Kidney (tissue), 14 donors: Measurements from ENCODE around the gene COMMD7. TPM values are rescaled to one million over a fixed set of nuclear protein-coding genes. Genes with fewer than 3 reads are reported as not detected.

ENCODE experiments used
- DNase-seq, 5 donors: peaks; one replicate each; pipeline ENCODE4 v3.0.0-alpha.2; 2013 to 2020
- FAIRE-seq: peaks from 2 replicates; lab custom pipeline; 2012; peaks lifted over from hg19 to GRCh38; lab: Jason Lieb, UNC
- H3K27ac ChIP-seq, 2 donors: one replicate each; pipeline ENCODE4 v1.7.0; 2013; ENCODE audit warnings: low read depth in 2 of 2, low read length in 2 of 2, inconsistent platforms in 1 of 2
- H3K27me3 ChIP-seq: one replicate; pipeline ENCODE4 v1.7.1; 2013; ENCODE audit warnings: low read length, inconsistent platforms; ENCODE audit not compliant: control insufficient read depth, insufficient read depth
- H3K36me3 ChIP-seq, 3 donors: one replicate each; pipeline versions ENCODE4 v1.7.0 to v1.7.1; 2013; ENCODE audit warnings: low read length in 3 of 3, control low read depth in 1 of 3, inconsistent platforms in 1 of 3; ENCODE audit not compliant: insufficient read depth in 3 of 3, control insufficient read depth in 2 of 3
- H3K4me1 ChIP-seq, 3 donors: one replicate each; pipeline versions ENCODE4 v1.7.0 to v1.7.1; 2013; ENCODE audit warnings: low read length in 3 of 3, inconsistent platforms in 1 of 3, low read depth in 1 of 3; ENCODE audit not compliant: control insufficient read depth in 2 of 3, insufficient read depth in 2 of 3
- H3K4me3 ChIP-seq, 3 donors: one replicate each; pipeline versions ENCODE4 v1.7.0 to v1.8.1; 2013; ENCODE audit warnings: low read length in 3 of 3, control low read depth in 1 of 3, inconsistent platforms in 1 of 3
- H3K9ac ChIP-seq, 3 donors: one replicate each; pipeline versions ENCODE4 v1.7.0 to v1.7.1; 2013; ENCODE audit warnings: low read length in 3 of 3, control low read depth in 1 of 3, inconsistent platforms in 1 of 3
- H3K9me3 ChIP-seq, 3 donors: one replicate each; pipeline versions ENCODE4 v1.7.0 to v1.7.1; 2013; ENCODE audit warnings: low read length in 3 of 3, control low read depth in 1 of 3, inconsistent platforms in 1 of 3; ENCODE audit not compliant: control insufficient read depth in 2 of 3, insufficient read depth in 1 of 3
- intact Hi-C: fragments of 100-400 bp; cut with DNase I; formaldehyde crosslinking; loops from one replicate; pipeline ENCODE4 v1.11.1; 2022
- polyA plus RNA-seq: library from polyadenylated mRNA; stranded (reverse); fragments of 350-450 nt; fragmentation: Illumina TruSeq; extraction: RNeasy Lipid Tissue Mini Kit (QIAGEN cat#74804); gene quantifications from one replicate; pipeline ENCODE4 v1.2.3, GENCODE V29; 2014; ENCODE audit warnings: low read depth, low replicate concordance; ENCODE audit not compliant: insufficient read depth
- total RNA-seq: library from RNA; stranded (reverse); fragmentation: NEBNext Ultra II Directional; extraction: Animal tissue kit (Norgen Biotek cat#: 25700); gene quantifications from one replicate; pipeline ENCODE4 v1.2.1, GENCODE V29; 2021
- TF ChIP-seq, protein P1 (sequence below): IDR thresholded peaks from 3 replicates; pipeline ENCODE4 v1.5.1; 2012; ENCODE audit warnings: mild to moderate bottlenecking, moderate library complexity, borderline replicate concordance; ENCODE audit not compliant: insufficient read depth; ENCODE audit errors: extremely low read depth
- donor health status: control.
- donor health status: control.
- donor health status: control.
- donor health status: control.
- donor health status: control.
- donor health status: DM: yes; HTN: yes; CAD: no.
- donor health status: Normal renal cell carcinoma (clear cell type).

Gene COMMD7
- total and polyA plus RNA-seq, 2 donors from 2014 or later: 45.8 to 99.2 TPM

GRCh38 chr20:32663335-32664011 is 79.8 kb downstream of the COMMD7 start:
- Histone ChIP-seq H3K4me3 (no peak overlapping the region), H3K4me1 (no peaks in the 10 kb centered on the region), H3K27ac (no peak overlapping the region), H3K9ac (no peak overlapping the region), H3K36me3 (no peaks in the 10 kb centered on the region), H3K9me3 (no peaks in the 10 kb centered on the region), H3K27me3 (no peaks in the 10 kb centered on the region)
- TF ChIP-seq, protein P1, sequence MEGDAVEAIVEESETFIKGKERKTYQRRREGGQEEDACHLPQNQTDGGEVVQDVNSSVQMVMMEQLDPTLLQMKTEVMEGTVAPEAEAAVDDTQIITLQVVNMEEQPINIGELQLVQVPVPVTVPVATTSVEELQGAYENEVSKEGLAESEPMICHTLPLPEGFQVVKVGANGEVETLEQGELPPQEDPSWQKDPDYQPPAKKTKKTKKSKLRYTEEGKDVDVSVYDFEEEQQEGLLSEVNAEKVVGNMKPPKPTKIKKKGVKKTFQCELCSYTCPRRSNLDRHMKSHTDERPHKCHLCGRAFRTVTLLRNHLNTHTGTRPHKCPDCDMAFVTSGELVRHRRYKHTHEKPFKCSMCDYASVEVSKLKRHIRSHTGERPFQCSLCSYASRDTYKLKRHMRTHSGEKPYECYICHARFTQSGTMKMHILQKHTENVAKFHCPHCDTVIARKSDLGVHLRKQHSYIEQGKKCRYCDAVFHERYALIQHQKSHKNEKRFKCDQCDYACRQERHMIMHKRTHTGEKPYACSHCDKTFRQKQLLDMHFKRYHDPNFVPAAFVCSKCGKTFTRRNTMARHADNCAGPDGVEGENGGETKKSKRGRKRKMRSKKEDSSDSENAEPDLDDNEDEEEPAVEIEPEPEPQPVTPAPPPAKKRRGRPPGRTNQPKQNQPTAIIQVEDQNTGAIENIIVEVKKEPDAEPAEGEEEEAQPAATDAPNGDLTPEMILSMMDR: no peak
- DNase-seq (peak in 3 of 5 donors; percentile 41 to 58 (median 41)), FAIRE-seq (no peak)
- intact Hi-C loops: no loop called here

DNA sequence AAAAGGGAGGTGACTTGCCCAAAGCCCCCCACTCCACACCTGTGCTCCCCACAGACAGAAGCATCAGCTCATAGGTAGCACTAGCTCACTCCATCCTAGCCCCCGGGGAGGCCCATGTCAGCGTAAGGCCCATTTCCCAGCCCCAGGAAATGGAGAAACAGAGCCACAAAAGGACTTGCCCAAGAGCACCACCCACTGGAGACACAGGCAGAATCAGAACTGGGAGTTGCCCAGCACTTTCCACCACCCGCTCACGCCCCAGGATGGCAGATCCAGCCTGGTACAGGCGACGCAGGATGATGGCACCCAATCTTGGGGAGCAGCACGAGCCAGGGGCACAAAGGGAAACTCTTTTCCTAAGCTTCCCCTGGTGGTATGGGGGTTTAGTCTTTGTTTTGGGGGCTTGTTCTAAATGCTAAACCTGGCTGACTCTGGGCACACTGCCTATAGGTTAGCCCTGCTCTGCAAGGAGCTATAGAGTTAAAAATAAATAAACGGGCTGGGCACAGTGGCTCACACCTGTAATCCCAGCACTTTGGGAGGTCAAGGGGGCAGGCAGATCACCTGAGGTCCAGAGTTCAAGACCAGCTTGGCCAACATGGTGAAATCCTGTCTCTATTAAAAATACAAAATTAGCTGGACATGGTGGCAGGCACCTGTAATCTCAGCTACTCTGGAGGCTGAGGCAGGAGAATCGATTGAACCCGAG is 81.3 kb downstream of the COMMD7 start:
- intact Hi-C loops: no loop called here
- no peak for FAIRE-seq
- TF ChIP-seq, protein P1: no peak
- no peak overlapping the region for H3K27ac ChIP-seq
- H3K9me3 ChIP-seq: no peaks in the 10 kb centered on the region
- H3K36me3 ChIP-seq: no peaks in the 10 kb centered on the region
- H3K9ac ChIP-seq: no peak overlapping the region
- no peaks in the 10 kb centered on the region for H3K27me3 ChIP-seq
- H3K4me3 ChIP-seq: no peak overlapping the region
- no peaks in the 10 kb centered on the region for H3K4me1 ChIP-seq
- DNase-seq: no peak

- DNase-seq (no peak), FAIRE-seq (no peak)
- Histone ChIP-seq H3K4me3 (no peak overlapping the region), H3K36me3 (no peaks in the 10 kb centered on the region), H3K9ac (no peak overlapping the region), H3K9me3 (no peaks in the 10 kb centered on the region), H3K27me3 (no peaks in the 10 kb centered on the region), H3K4me1 (no peaks in the 10 kb centered on the region), H3K27ac (no peak overlapping the region)
- intact Hi-C loops: no loop called here
- TF ChIP-seq, protein P1: no peak
Observed at GRCh38 chr20:32660661-32661060, 82.6 kb downstream of the COMMD7 start.
